Trophoblast cell (in vitro differentiated cells and primary cell): ENCODE data around the gene MAPK8IP1.
A peak's percentile ranks its signal among the peaks of the same experiment; 100 is the strongest.

Experiments used
- DNase-seq, 2 donors: peaks; one replicate each; pipeline ENCODE4 v3.0.0-alpha.2; 2016
- H2AFZ ChIP-seq: 2 replicates; pipeline ENCODE4 v1.6.1; 2013; ENCODE audit warnings: low read length, moderate library complexity, mild to moderate bottlenecking; ENCODE audit not compliant: insufficient read depth, poor library complexity
- H2AK5ac ChIP-seq: 2 replicates; pipeline ENCODE4 v1.6.1; 2013; ENCODE audit warnings: mild to moderate bottlenecking, low read length
- H2BK120ac ChIP-seq: 2 replicates; pipeline ENCODE4 v1.6.1; 2013; ENCODE audit warnings: low read length, mild to moderate bottlenecking, moderate library complexity; ENCODE audit not compliant: insufficient read depth, poor library complexity
- H2BK12ac ChIP-seq: 2 replicates; pipeline ENCODE4 v1.6.1; 2013; ENCODE audit warnings: mild to moderate bottlenecking, low read length, moderate library complexity
- H2BK5ac ChIP-seq: 2 replicates; pipeline ENCODE4 v1.6.1; 2013; ENCODE audit warnings: low read length, low read depth, moderate library complexity, mild to moderate bottlenecking; ENCODE audit not compliant: poor library complexity
- H3K14ac ChIP-seq: 2 replicates; pipeline ENCODE4 v1.6.1; 2013; ENCODE audit warnings: mild to moderate bottlenecking, low read length
- H3K18ac ChIP-seq: 2 replicates; pipeline ENCODE4 v1.6.1; 2013; ENCODE audit warnings: mild to moderate bottlenecking, low read length
- H3K23ac ChIP-seq: 2 replicates; pipeline ENCODE4 v1.6.1; 2013; ENCODE audit warnings: low read length
- H3K27ac ChIP-seq: 2 replicates; pipeline ENCODE4 v1.5.1; 2013; ENCODE audit warnings: low read depth, mild to moderate bottlenecking, inconsistent platforms, low read length, moderate library complexity
- H3K27me3 ChIP-seq: 2 replicates; pipeline ENCODE4 v1.6.1; 2013; ENCODE audit warnings: inconsistent platforms, mild to moderate bottlenecking, low read length, moderate library complexity; ENCODE audit not compliant: insufficient read depth
- H3K36me3 ChIP-seq, 2 experiments: 1 replicate in 1 of 2; 2 replicates in 1 of 2; pipeline ENCODE4 v1.6.1; 2013; ENCODE audit warnings: low read length in 2 of 2, mild to moderate bottlenecking in 2 of 2, moderate library complexity in 1 of 2; ENCODE audit not compliant: insufficient read depth in 2 of 2, control insufficient read depth in 1 of 2
- H3K4ac ChIP-seq: 2 replicates; pipeline ENCODE4 v1.6.1; 2013; ENCODE audit warnings: low read depth, mild to moderate bottlenecking, low read length, moderate library complexity
- H3K4me1 ChIP-seq, 2 experiments: 1 replicate in 1 of 2; 2 replicates in 1 of 2; pipeline ENCODE4 v1.6.1; 2013; ENCODE audit warnings: low read length in 2 of 2, mild to moderate bottlenecking in 2 of 2, moderate library complexity in 1 of 2; ENCODE audit not compliant: insufficient read depth in 2 of 2, control insufficient read depth in 1 of 2
- H3K4me2 ChIP-seq: 2 replicates; pipeline ENCODE4 v1.6.1; 2013; ENCODE audit warnings: inconsistent platforms, mild to moderate bottlenecking, low read length, moderate library complexity
- H3K4me3 ChIP-seq: 2 replicates; pipeline ENCODE4 v1.5.1; 2013; ENCODE audit warnings: mild to moderate bottlenecking, low read depth, low read length, inconsistent platforms
- H3K79me1 ChIP-seq: one replicate; pipeline ENCODE4 v1.6.1; 2013; ENCODE audit warnings: low read length
- H3K79me2 ChIP-seq: 2 replicates; pipeline ENCODE4 v1.6.1; 2013; ENCODE audit warnings: low read length, mild to moderate bottlenecking; ENCODE audit not compliant: control insufficient read depth, insufficient read depth, poor library complexity
- H3K9ac ChIP-seq: 2 replicates; pipeline ENCODE4 v1.6.1; 2013; ENCODE audit warnings: mild to moderate bottlenecking, low read length
- H3K9me3 ChIP-seq: 2 replicates; pipeline ENCODE4 v1.6.1; 2013; ENCODE audit warnings: low read depth, mild to moderate bottlenecking, control low read depth, inconsistent platforms, low read length; ENCODE audit not compliant: insufficient read depth
- H4K12ac ChIP-seq: 2 replicates; pipeline ENCODE4 v1.6.1; 2013; ENCODE audit warnings: low read depth, mild to moderate bottlenecking, low read length, moderate library complexity
- H4K8ac ChIP-seq: 2 replicates; pipeline ENCODE4 v1.6.1; 2013; ENCODE audit warnings: low read depth, mild to moderate bottlenecking, low read length, moderate library complexity
- H4K91ac ChIP-seq: one replicate; pipeline ENCODE4 v1.6.1; 2013; ENCODE audit warnings: low read depth, mild to moderate bottlenecking, low read length, moderate library complexity
- WGBS: extraction: QIAGEN DNeasy Blood & Tissue Kit; methylation state at CpG from one replicate; pipeline ENCODE4 v1.1.7; 2013; ENCODE audit warnings: missing lambda C conversion rate; ENCODE audit not compliant: insufficient read length, insufficient coverage; ENCODE audit errors: extremely low coverage; 5-methylcytosine and 5-hydroxymethylcytosine counted together

MAPK8IP1 gene

GRCh38 chr11:45848654-45849081, 36.8 kb upstream of the MAPK8IP1 start:
- Histone ChIP-seq H3K27ac (no peak overlapping the region), H3K23ac (no peak overlapping the region), H3K79me1 (peaks cover 5% of the 10 kb centered on the region), H3K9me3 (peaks cover 3% of the 10 kb centered on the region), H3K4me3 (no peak overlapping the region), H3K4ac (no peak overlapping the region), H3K36me3 (no peaks in the 10 kb centered on the region), H2BK5ac (no peak overlapping the region), H3K4me1 (peaks cover 5 to 8% of the 10 kb centered on the region in 2 experiments), H3K4me2 (peak overlapping the region; percentile 67), H2BK12ac (no peak overlapping the region), H3K18ac (no peak overlapping the region), H4K12ac (no peak overlapping the region), H2AK5ac (no peak overlapping the region), H3K27me3 (no peaks in the 10 kb centered on the region), H2BK120ac (no peak overlapping the region), H3K14ac (no peak overlapping the region), H2AFZ (no peak overlapping the region), H4K91ac (no peak overlapping the region), H3K79me2 (peaks cover 4% of the 10 kb centered on the region), H4K8ac (no peak overlapping the region), H3K9ac (peak overlapping the region; percentile 72)
- no peak for DNase-seq
- no CpG with 5 or more reads among the region's 8 CpGs for WGBS

DNA sequence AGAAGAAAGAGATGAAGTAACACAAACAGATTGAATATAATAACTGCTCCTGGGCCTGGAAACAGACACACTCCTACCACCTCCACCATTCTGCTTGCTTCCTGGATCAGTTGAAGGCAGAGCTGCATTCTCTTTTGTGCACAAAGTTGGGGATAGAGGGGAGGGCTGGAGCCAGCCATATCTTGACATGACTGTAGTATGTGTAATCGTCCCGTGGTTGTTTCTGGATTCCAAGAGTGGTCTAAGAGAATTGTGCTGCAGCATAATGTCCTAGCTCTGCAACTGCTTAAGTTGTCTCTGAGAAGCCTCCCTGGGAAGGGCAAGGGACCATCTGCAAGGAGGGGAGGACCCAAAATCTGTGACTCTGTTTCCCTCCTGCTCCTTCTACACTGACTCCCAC, 35.0 kb upstream of the MAPK8IP1 start:
- Histone ChIP-seq H3K79me1 (peaks cover 5% of the 10 kb centered on the region), H2AFZ (no peak overlapping the region), H2BK12ac (no peak overlapping the region), H3K9me3 (peaks cover 3% of the 10 kb centered on the region), H3K4me2 (no peak overlapping the region), H3K23ac (no peak overlapping the region), H3K4me1 (peaks cover 5 to 8% of the 10 kb centered on the region in 2 experiments), H3K36me3 (no peaks in the 10 kb centered on the region), H3K27ac (no peak overlapping the region), H3K4me3 (no peak overlapping the region), H3K14ac (no peak overlapping the region), H3K9ac (no peak overlapping the region), H3K18ac (no peak overlapping the region), H3K79me2 (peaks cover 4% of the 10 kb centered on the region), H4K12ac (no peak overlapping the region), H2AK5ac (no peak overlapping the region), H3K27me3 (no peaks in the 10 kb centered on the region), H4K8ac (no peak overlapping the region), H4K91ac (no peak overlapping the region), H3K4ac (no peak overlapping the region), H2BK120ac (no peak overlapping the region), H2BK5ac (no peak overlapping the region)
- DNase-seq = no peak
- no CpG with 5 or more reads among the region's 2 CpGs for WGBS

- Histone ChIP-seq H3K79me1 (peaks cover 5% of the 10 kb centered on the region), H3K18ac (no peak overlapping the region), H3K36me3 (peaks cover 0 to 2% of the 10 kb centered on the region in 2 experiments), H3K14ac (no peak overlapping the region), H3K27me3 (no peaks in the 10 kb centered on the region), H3K4me1 (peaks cover 5 to 8% of the 10 kb centered on the region in 2 experiments), H3K9ac (no peak overlapping the region), H2AK5ac (no peak overlapping the region), H4K8ac (no peak overlapping the region), H3K79me2 (peaks cover 4% of the 10 kb centered on the region), H2AFZ (no peak overlapping the region), H3K4me3 (no peak overlapping the region), H2BK5ac (no peak overlapping the region), H3K27ac (no peak overlapping the region), H4K12ac (no peak overlapping the region), H2BK12ac (no peak overlapping the region), H2BK120ac (no peak overlapping the region), H3K9me3 (peaks cover 3% of the 10 kb centered on the region), H4K91ac (no peak overlapping the region), H3K23ac (no peak overlapping the region), H3K4me2 (no peak overlapping the region), H3K4ac (no peak overlapping the region)
- no peak for DNase-seq
- WGBS = no CpG with 5 or more reads among the region's 2 CpGs
Observed at GRCh38 chr11:45851228-45851627, 34.2 kb upstream of the MAPK8IP1 start.

DNA sequence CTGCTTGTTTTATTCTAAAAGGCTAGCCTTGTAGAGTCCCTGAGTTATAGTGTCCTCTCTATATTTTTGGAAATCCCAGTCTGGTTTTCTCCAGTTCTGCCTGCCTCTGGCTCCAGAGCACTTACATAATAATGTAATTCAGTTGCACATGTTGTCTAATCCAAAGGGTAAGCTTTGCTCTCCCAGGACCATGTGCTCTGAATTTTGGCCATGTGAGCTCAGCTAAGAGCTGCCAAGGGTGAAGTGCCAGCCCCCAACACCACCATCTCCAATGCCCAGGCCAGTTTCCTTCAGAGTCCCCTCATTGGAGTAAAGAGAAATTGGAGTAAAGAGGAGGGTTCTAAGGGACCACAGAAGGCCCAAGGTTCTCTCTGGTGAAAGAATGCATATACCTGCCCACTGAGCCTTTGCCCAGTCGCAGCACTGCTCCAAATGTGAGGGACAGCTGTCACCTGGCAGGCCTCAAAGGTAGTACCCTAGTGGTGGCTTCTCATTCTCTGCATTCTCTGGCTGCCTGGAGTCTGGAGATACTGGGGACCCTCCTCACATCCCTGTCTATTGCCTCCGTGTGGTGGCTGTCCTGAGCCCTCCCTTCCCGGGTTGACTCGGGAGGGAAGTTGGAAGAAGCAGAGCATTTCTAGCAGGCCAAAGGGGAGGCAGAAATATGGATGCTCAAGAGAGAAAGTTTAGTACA, 33.3 kb upstream of the MAPK8IP1 start:
- H3K4ac ChIP-seq = no peak overlapping the region
- no peak overlapping the region for H2BK5ac ChIP-seq
- no peak overlapping the region for H4K91ac ChIP-seq
- H3K4me3 ChIP-seq = no peak overlapping the region
- no peak overlapping the region for H3K18ac ChIP-seq
- H3K4me2 ChIP-seq = no peak overlapping the region
- no peak overlapping the region for H3K27ac ChIP-seq
- no peak overlapping the region for H2AFZ ChIP-seq
- H3K9ac ChIP-seq = no peak overlapping the region
- H2AK5ac ChIP-seq = no peak overlapping the region
- no peak overlapping the region for H3K23ac ChIP-seq
- no peak overlapping the region for H2BK12ac ChIP-seq
- peaks cover 2 to 6% of the 10 kb centered on the region in 2 experiments for H3K4me1 ChIP-seq
- whole genome bisulfite sequencing = no CpG with 5 or more reads among the region's 4 CpGs
- no peaks in the 10 kb centered on the region for H3K27me3 ChIP-seq
- no peak for DNase-seq
- peaks cover 5% of the 10 kb centered on the region for H3K79me1 ChIP-seq
- no peak overlapping the region for H3K14ac ChIP-seq
- H4K12ac ChIP-seq = no peak overlapping the region
- peaks cover 2 to 4% of the 10 kb centered on the region in 2 experiments for H3K36me3 ChIP-seq
- no peak overlapping the region for H4K8ac ChIP-seq
- peaks cover 2% of the 10 kb centered on the region for H3K9me3 ChIP-seq
- peaks cover 4% of the 10 kb centered on the region for H3K79me2 ChIP-seq
- no peak overlapping the region for H2BK120ac ChIP-seq
